NCI-H2107 treated with DMSO at 0.1 percent for 48 hours (cell line): Measurements from ENCODE around the gene NGB.
A peak's percentile ranks its signal among the peaks of the same experiment; 100 is the strongest.
"Not testable (repeated sequence)": the region's sequence is repeated elsewhere in the genome, so short reads cannot be mapped to it uniquely, and the experiment has no call there.

Experiments used
- DNase-seq: peaks from one replicate; lab custom pipeline; 2025; ENCODE audit not compliant: unreplicated experiment; lab: John Stamatoyannopoulos, UW

The NGB gene

DNA sequence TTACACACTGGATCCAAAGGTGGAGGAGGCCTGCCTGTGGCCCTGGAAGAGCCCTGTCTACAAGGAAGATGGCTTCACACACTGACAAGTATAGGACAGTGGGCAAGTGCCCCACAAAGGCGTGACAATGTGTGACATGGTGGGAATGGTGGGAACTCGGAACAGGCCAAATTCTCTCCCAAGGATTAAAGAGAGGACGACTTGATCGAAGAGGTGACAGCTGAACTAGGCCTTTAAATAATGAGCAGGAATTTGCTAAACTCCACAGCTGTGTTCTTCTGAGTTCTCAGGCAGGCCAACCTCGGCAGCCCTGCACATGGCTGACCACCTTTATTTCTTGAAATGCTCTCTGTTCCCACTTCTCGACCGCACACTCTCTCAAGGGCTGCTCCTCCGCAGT lies 25.9 kb upstream of the NGB start:
- no peak for DNase-seq

DNA sequence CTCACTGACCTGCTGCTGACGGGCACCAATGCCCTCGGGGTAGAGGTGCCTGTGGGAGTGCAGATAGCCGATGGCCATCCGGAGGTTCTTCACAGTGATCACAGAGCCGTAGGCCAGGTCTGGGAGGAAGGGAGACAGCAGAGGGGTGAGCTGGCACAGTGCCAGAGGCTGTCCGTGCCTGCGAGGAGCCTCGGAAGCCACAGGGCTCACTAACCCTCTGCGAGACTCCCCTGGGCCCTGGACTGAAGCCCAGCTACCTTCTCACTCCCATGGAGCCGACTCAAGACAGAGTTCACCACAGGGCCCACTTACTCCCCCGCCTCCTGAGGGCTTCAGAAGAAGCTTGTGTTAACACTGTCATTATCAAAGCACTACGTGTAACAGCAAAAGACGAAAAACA lies 25.1 kb upstream of the NGB start:
- DNase-seq: no peak

DNA sequence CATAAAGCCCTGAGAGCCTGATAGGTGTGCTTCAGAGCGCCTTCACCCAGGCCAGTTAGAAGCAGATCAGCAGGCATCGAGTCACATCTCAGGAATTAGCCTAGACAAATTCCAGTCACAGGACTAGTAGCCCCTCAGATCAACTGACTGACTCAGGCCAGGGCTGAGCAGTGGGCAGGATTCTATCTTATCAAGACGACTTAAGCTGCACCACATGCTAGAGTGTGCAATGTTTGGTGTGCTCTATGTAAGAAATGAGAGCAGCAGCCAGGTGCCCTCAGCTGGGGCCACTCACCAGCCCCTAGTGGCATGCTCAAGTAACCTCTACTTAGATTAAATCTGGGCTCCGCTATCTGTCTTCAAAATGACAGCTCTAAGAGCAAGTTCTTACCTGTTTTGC lies 19.7 kb upstream of the NGB start:
- no peak for DNase-seq

DNA sequence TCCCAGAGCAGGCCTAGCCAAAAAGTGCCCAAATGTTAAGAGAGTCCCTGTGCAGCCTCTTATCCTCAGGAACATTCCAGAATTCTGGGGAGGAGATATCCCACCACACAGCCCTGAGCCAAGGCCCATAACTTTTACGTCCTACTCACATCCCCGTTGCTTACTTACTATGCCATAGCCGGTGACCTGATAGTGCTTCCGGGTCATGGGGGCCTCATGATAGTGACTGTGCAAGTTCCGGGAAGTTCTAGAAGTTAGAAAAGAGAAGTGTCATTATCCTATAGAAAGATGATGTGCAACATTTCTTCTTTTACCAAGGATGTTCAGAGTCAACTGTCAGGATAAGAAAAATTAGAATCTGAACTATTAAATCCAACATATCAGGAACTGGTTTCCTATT lies 15.6 kb upstream of the NGB start:
- DNase-seq: no peak

DNA sequence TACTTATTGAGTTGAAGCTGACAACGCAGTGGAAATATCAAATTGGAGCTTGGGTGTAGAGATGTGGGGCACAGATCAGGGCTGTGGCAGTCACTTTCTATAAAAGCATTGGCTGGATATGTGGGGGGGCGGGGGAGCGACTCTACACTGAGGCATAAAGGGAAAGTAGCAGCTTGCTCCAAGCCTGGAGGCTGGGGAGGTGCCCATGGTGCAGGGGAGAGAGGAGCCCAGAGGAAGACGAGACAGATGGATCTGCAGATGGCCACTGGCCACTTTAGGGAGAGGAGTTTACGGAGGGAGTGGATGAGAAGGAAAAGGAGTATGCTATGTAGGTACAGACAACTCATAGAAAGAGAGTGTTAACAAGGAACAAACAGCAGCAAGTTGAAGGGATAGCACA lies 13.5 kb upstream of the NGB start:
- no peak for DNase-seq

DNA sequence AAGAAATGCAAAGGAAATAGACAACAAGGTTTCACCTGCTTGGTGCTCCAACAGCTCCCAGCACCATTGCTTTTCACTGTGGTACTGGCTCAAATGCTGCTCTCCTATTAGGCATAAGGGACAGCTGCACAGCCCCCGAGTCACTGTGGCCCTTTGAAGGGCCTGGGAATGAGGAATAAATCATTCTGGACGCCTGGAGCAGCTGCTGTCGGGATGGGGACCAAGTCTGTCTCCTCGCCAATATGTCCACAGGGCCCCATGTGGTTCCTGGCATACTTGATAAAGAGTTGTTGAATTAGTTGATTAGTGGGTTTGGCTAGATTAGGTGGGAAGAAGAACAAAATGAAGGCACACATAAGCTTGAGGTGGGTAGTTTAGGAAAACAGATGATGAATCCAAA lies 13.1 kb upstream of the NGB start:
- DNase-seq: no peak

DNA sequence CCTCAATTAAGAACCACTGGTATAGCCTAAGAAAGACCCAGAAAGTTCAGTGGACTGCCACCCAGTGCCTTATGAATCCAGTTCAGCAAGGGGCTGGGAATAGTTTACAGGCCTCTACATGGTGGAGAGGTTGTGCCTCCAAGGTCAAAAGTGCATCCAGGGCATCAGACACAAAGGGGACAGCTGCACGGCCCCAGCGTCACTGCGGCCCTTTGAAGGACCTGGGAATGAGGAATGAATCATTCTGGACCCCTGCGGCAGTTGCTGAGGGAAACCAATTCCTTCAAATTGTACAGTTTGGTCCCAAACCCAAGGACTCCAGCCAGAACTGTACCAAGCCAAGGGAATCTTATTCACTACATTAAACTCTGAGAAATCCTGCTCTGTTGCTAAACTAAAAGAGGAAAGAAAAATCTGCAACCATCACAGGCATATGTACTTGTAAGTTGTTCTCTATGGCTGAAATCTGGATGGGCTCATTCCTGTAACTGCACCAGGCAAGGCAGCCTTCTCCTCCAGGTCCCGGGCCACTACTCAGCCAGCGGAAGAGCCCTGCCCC lies 10.9 kb upstream of the NGB start:
- no peak for DNase-seq

DNA sequence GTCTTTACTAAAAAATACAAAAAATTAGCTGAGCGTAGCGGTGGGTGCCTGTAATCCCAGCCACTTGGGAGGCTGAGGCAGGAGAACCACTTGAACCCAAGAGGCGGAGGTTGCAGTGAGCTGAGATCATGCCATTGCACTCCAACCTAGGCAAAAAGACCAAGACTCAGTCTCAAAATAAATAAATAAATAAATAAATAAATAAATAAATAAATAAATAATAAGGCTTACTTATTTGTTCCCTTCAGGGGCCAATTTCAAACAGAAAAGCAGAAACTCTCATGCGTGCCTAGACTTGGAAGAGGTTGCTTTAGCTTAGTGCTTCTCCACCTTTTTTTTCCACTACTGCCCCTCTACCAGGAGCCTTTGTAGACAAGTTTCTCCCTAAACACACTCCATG lies 9.9 kb upstream of the NGB start:
- DNase-seq: not testable (repeated sequence)

DNA sequence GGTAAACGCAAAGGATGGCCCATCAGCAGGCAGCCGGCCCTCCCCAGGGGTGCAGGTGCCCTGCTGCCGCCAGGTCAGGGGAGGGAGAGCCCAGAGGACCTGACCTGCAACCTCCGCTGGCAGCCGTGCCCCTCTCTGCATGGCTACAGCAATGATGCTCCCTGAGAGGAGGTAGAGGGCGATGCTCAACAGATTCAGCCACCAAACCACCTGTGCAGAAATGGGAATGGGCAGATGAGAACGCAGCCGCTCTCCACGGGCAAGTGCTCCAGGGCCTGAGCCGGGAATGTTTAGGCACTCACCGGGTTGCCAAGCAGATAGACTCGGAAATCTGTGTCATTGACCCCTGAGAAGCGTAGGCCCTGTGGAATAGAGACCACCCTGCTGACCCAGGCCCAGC lies 8.7 kb upstream of the NGB start:
- DNase-seq: no peak

DNA sequence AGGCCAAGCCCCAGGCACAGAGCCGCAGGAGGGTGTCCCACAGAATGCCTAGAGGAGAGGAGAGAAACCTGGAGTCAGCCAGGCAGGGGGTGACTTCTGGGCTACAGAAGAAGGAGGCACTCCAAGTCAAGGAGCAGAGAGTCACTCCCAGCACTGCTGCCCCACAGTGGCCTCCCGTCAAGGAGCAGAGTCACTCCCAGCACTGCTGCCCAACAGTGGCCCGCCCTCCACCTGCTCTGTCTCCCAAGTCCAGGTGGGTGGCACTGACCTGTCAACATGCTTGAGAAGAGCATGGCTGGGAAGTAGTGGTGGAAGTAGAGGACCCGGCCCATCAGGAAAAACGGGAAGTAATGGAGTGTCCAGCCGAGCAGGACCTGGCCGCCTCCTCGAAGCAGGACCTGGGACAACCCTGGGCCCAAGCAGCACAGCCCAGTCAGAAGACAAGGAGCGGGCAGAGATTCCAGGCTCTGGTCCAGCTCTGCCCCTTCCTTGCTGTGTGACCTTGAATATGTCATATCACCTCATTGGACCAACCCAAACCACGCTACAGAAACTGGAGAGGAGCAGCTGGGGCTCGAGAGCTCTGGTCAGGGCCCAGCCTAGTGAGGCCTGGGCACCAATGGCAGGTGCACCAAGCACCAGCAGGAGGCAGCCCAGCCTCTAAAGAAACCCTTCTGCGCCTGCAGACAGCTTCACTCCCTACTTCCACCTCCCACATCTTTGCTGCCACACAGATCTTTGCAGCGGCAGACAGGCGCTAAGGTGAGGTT lies 7.6 kb upstream of the NGB start:
- DNase-seq: no peak

DNA sequence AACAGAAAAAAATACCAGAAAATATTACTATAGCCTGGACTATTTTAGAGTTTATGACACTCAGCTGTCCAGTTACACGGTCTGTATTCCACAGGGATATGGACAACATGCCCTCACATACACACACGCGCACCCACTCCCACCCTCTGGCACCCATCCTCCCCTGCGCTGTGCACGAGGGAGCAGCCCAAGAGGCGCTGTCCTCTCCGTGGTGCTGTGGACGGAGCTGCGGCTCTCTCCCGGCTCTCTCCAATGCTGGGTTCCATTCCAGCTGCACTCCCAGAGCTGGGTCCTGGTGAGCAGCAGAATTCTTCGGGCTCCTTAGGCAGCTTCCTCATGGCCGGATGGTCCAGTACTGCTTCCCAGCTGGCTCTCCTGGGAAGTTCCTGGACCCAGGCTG lies 6.0 kb upstream of the NGB start:
- no peak for DNase-seq

DNA sequence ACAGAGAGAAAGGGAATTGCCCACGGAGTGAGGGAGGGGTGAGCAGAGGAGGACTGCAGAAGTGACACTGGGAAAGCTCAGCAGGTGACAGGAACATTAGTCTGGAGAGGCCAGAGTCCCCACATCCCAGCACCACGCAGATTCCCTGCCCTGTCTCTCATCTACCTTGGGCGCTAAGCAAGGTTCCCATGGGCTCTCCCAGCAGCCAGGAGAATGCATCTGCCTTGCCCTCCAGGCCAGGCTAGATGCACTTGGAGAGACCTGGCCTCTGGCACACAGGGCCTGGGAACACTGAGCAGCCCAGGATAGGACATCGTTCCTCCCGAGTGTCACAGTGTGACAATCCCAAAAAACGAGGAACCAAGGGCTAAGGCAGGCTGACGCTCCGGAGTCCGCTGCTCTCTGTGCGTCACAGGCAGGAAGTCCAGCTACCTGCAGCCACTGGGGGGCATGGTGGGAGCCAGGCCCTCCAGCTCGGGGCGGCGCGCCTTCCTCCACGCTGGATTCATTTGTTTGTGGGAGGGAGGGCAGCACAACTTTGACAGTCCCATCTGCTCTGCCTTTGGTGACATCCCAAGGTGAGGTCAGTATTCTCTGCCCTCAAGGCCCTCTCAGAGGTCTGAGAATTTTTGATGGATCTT lies 5.4 kb upstream of the NGB start:
- DNase-seq: no peak

DNA sequence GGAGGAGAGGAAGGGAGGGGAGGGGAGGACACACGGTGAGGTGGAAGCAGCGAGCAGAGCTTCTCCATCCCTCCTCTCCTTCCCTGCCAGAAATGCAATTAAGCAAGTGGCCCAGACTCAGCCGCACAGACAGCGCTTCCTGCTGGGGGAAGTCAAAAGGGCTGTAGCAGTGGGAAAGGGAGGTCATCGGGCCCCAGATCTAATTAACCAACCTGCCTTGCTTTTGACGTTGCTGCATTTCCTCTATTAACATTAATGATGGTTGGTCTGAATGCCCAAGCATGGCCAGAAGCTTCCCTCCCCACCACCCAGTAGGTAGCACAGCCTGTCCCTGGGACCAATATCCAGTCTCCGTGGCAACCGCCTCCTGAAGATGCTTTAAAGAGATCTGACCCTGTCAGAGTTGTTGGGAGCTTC lies 4.6 kb upstream of the NGB start:
- DNase-seq: no peak

DNA sequence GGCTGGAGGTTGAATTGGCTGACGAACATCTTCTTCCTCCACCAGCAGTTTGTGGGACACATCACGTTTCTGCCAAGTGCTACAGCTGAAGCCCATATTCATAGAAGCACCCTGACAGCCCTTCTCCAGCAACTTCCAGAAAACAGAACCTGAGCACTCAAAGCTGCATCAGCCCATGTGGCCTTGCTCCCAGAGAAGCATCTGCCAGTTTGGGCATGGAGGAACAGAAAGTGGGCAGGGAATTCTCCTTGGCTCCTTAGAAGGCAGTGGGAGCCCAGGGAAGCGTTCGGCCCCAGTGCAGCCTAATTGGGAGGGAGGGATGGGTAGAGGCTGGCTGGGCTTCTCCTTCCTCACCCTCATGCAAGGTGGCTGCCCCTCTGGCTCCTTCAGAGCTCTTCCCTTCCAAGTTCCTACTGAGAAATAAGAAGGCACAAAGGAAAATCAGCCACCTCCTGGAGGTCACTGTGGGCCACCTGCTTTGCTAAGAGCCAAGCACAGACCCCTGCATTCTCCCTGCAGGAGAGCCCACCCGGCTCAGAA lies 4.1 kb upstream of the NGB start:
- DNase-seq: no peak

DNA sequence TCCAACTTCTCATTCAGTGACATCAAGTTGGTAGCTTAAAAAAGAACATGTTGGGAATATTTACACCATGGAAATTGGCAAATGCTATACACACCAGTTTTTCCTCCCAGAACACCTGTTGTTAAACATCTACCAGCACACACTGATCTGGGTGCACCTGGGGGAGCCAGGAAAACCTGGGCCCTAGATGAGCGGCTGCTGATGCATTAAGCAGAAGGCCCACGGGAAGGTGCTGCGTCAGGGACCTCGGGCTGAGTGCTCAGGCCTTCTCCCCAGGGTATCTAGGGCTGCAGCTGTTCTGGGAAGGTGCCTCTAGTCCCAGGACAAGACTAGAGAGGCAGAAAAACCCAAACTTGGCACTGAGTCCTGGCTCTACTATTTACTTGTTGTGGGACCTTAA lies 2.8 kb upstream of the NGB start:
- no peak for DNase-seq

DNA sequence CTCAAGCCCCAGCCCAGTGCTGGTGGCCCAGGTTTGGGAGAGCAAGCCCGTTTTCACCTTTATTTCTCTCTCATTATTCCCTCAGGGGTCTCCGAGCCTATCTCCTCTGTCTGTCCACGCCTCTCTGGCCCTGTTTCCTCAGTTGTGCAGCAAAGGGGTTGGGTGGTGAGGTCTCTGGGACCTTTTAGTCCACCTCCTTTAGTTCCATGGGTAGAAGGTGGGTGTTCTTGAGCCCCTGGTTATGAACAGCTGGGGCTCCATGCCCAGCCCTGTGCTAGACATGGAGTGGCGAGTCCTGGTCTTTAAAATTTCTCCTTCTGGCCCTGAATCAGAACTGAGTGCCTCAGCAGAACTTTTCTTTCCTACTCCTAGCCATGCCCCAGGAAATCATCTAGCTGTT lies 1.3 kb upstream of the NGB start:
- no peak for DNase-seq

DNA sequence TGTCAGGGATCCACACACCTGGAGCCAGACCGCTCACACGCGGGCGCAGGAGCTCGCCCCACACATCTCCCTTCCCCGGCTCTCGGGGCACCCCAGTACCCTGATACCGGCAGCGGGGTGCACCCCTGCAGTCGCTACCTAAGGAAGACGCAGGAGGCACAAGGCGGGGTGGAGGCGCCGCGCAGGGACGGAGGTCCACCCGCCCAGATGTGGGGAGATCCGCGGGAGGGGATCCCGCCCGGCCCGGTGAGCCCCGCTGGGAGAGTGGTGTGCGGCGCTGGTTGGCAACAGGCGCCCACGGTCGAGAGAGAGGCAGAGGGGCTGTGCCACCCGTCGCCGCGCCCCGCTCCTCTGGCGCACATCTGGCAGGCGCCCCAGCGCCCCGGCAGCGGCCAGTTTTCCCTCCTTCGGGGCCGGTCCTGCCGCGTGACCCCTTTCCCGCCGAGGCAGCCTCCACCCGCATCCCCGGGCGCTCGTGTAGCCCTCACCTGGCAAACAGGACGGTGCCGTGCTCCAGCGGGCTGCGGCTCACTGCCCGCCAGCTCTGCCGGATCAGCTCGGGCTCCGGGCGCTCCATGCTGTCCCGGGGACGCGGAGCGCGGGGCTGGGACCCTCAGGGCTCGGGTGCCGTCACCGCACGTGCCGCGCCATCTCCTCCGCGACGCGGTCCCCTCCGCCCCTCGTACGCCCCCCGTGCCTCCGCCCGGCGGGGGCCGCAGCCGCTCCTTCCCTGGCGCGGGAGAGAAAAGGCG lies 469 bp downstream of the NGB start:
- no peak for DNase-seq

DNA sequence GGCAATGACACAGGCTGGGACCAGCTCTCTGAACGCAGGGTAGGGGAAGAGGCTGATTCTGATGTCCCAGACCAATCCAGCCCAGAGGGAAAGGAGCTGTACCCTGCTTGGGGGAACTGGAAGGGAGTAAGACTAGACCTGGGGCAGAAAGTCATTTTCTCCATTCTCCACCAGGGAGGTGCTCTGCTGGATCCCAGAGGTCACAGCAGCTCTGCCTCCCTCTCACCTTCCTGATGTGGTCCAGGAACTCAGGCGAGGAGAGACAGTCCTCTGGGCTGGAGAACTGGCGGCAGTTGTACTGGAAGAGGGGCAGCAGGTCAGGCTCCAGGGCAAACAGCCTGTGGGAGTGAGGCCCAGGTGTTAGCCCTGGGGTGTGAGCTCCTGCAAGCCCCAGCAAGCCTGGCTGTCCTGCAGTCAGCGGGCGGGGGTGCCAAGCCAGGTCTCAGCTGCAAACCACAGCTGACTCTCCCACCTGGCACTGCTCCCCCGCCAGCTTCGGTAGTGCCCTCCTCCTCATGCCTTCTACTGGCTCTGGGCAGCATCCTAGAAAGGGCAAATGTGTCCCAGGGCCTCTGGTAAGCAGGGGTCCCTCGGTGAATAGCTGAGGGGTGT lies 1.9 kb downstream of the NGB start:
- DNase-seq: peak; percentile 37

DNA sequence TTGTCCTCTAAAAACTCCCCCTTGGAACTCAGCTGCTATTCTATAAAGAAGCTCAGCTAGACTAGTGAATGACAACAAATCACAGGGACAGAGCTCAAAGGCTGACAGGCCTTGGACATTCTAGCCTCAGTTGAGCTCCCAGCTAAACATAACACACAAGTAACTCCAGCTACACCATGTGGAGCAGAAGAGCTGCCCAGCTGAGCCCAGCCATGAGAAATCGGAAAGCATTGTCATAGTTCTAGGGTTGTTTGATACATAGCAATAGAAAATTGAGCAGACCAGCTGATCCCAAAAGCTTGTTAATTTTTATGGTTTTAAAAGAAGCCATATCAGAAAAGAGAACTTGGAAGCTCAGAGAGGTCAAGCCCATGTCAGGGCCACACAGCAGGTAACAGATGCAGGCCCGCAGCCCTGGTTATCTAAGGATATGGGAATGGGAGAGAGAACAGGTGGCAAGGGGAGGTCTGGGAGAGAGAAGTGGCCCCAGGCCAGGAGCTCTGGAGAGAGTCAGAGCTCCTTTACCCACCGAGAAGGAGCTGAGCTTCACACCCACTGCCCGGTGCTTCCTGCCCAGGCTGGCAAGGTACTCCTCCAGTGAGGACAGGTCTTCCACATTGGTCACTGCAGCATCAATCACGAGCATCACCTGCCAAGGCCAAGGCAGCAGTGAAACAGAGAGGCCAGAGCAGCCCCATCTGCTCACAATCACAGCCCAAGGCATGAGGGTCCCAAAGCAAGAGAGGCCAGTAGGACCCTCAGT lies 2.9 kb downstream of the NGB start:
- DNase-seq: no peak

DNA sequence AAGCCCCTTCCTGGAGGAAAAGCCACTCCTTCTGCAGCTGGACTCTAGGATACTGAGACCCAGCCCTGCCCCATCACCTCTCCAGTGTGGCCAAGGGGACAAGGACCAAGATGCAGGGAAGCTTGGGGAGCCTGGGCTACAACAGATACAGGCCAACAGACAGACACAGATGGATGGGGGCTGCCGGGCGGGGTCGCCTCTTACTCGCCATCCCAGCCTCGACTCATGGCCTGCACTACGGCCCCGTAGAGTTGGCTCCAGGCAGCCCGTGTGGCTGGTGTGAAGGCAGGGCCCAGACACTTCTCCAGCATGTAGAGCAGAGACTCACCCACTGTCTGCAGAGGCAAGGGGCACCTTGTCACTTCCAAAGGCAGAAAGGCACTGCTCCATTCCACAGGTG lies 4.7 kb downstream of the NGB start:
- no peak for DNase-seq
